Measurements from ENCODE around the gene ANKRD50.

Gene ANKRD50

GRCh38 chr4:124694946-124695598 lies 17.5 kb downstream of the ANKRD50 start:
- TF ChIP-seq ZC3H10 (CRISPR knock-in tag; IDR thresholded peaks at IDR 0.05) (no peak), PATZ1 (CRISPR knock-in tag; IDR thresholded peaks at IDR 0.05; ENCODE audit: borderline replicate concordance) (no peak), PPARA (CRISPR knock-in tag; IDR thresholded peaks at IDR 0.05; ENCODE audit: borderline replicate concordance) (no peak), BACH2 (CRISPR knock-in tag; IDR thresholded peaks at IDR 0.05; ENCODE audit: borderline replicate concordance) (no peak), TOX (CRISPR knock-in tag; IDR thresholded peaks at IDR 0.05; ENCODE audit: borderline replicate concordance) (no peak), CSDC2 (CRISPR knock-in tag; IDR thresholded peaks at IDR 0.05) (no peak), ZNF70 (CRISPR knock-in tag; IDR thresholded peaks at IDR 0.05) (no peak), CSRNP3 (CRISPR knock-in tag; IDR thresholded peaks at IDR 0.05) (no peak), ARNTL (CRISPR knock-in tag; IDR thresholded peaks at IDR 0.05; ENCODE audit: borderline replicate concordance, low read depth) (no peak), ZNF565 (CRISPR knock-in tag; conservative IDR thresholded peaks at IDR 0.05; ENCODE audit: low read depth) (no peak), ISL1 (CRISPR knock-in tag; IDR thresholded peaks at IDR 0.05) (no peak), TCF4 (CRISPR knock-in tag; IDR thresholded peaks at IDR 0.05; ENCODE audit: borderline replicate concordance) (no peak), CREB5 (CRISPR knock-in tag; IDR thresholded peaks at IDR 0.05; ENCODE audit: low read depth) (no peak), ZNF8 (CRISPR knock-in tag; IDR thresholded peaks at IDR 0.05) (no peak), SNAI2 (CRISPR knock-in tag; IDR thresholded peaks at IDR 0.05) (no peak), ZFP3 (CRISPR knock-in tag; IDR thresholded peaks at IDR 0.05) (no peak), GLIS3 (CRISPR knock-in tag; IDR thresholded peaks at IDR 0.05) (no peak), TSHZ2 (CRISPR knock-in tag; IDR thresholded peaks at IDR 0.05) (no peak)
- no peak for ATAC-seq

GRCh38 chr4:124694306-124694705 lies 18.2 kb downstream of the ANKRD50 start:
- ATAC-seq: no peak
- no peak for TF ChIP-seq RARB (CRISPR knock-in tag; IDR thresholded peaks at IDR 0.05)

- ATAC-seq: no peak
- TF ChIP-seq POU6F1 (CRISPR knock-in tag; IDR thresholded peaks at IDR 0.05; ENCODE audit: borderline replicate concordance, low read depth) (no peak), TSHZ2 (CRISPR knock-in tag; IDR thresholded peaks at IDR 0.05) (no peak), BACH2 (CRISPR knock-in tag; IDR thresholded peaks at IDR 0.05; ENCODE audit: borderline replicate concordance) (no peak), CSDC2 (CRISPR knock-in tag; IDR thresholded peaks at IDR 0.05) (no peak), OSR1 (CRISPR knock-in tag; IDR thresholded peaks at IDR 0.05) (no peak), PPARA (CRISPR knock-in tag; IDR thresholded peaks at IDR 0.05; ENCODE audit: borderline replicate concordance) (no peak), ZNF565 (CRISPR knock-in tag; conservative IDR thresholded peaks at IDR 0.05; ENCODE audit: low read depth) (no peak), ZNF8 (CRISPR knock-in tag; IDR thresholded peaks at IDR 0.05) (no peak), SNAI2 (CRISPR knock-in tag; IDR thresholded peaks at IDR 0.05) (no peak), ZFP3 (CRISPR knock-in tag; IDR thresholded peaks at IDR 0.05) (no peak), RARB (CRISPR knock-in tag; IDR thresholded peaks at IDR 0.05) (no peak), GLIS3 (CRISPR knock-in tag; IDR thresholded peaks at IDR 0.05) (no peak), ISL1 (CRISPR knock-in tag; IDR thresholded peaks at IDR 0.05) (no peak), ZFP30 (CRISPR knock-in tag; IDR thresholded peaks at IDR 0.05) (no peak), ZC3H10 (CRISPR knock-in tag; IDR thresholded peaks at IDR 0.05) (no peak), CSRNP3 (CRISPR knock-in tag; IDR thresholded peaks at IDR 0.05) (no peak), ZNF70 (CRISPR knock-in tag; IDR thresholded peaks at IDR 0.05) (no peak)
Measured at GRCh38 chr4:124691801-124692200, 20.7 kb downstream of the ANKRD50 start.

All from SK-N-SH treated with all-trans-retinoic acid at 6 μM for 48 hours (cell line).